Activated T-cell treated with anti-CD3 and anti-CD28 coated beads for 4 hours (primary cell): ENCODE data around the gene NAV2.
"Not testable (repeated sequence)": the region's sequence is repeated elsewhere in the genome, so short reads cannot be mapped to it uniquely, and the experiment has no call there.

Source experiments
- DNase-seq: peaks from one replicate; pipeline ENCODE4 v3.0.0-alpha.2; 2020

NAV2 gene

DNA sequence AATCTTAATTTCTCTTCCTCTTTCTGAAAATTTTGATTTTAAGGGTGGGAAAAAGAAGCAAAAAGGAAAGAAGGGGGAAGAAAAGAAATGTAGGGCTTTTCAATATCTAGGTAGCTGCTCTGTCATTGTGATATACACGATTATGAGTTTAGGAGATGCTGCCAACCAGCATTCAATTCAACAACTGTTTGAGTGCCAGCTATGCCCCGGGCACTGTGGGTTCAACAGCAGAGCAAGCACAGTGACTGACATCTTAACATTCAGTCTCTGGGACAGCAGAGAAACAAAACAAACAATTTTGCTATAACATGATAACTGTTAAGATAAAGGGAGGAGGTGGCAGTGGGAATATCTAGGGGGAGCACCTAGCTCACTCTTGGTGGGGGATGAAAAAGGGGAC lies 356.1 kb downstream of the NAV2 start:
- DNase-seq = no peak

DNA sequence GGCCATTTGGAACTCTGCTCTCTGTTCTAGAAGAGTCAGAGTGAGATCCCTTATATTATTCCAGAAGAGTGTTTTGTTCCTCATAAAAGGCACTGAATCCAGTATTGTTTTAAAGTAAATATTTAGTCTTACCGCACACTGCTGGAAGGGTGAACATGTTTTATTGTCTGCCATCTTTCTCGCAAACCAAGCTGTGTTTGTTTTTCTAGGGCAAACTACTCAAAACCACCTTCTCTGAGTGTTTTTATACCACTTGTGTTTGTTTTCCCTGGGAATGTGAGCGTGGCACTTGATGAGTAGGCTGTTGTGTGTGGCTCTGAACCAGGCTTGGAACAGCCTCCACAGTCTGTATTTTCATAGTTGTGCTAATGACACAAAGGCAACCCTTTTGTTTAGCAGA lies 357.8 kb downstream of the NAV2 start:
- DNase-seq = no peak

DNA sequence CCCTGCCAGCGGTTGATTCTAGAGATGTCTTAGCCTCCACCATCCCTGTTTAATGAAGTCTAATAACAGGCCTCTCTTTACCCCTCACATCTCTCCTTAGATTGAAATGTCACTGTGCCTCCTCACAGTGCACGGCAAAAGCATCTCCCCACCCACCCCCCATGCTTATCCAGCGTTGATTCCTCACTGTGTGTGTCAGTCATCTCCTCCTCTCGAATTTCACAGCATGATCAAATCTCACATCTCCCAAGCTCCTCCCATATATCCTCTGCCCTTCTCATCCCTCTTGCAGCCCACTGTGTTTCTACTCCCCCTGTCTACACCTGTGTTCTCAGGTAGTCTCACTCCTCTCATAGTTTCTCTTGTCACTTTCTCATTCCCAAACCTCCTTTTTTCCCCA lies 363.0 kb downstream of the NAV2 start:
- no peak for DNase-seq

DNA sequence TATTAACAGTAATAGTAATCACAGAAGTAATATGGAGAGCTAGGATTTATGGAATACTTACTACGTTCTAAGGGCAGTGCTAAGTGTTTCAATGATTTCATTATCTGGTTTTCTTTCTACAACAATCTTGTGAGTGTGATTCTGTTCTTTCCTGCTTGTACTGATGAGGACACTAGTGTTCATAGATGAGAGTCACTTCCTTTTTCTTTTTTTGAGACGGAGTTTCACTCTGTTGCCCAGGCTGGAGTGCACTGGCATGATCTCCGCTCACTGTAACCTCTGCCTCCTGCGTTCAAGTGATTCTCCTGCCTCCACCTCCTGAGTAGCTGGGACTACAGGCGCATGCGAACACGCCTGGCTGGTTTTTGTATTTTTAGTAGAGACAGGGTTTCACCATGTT lies 366.2 kb downstream of the NAV2 start:
- no peak for DNase-seq

DNA sequence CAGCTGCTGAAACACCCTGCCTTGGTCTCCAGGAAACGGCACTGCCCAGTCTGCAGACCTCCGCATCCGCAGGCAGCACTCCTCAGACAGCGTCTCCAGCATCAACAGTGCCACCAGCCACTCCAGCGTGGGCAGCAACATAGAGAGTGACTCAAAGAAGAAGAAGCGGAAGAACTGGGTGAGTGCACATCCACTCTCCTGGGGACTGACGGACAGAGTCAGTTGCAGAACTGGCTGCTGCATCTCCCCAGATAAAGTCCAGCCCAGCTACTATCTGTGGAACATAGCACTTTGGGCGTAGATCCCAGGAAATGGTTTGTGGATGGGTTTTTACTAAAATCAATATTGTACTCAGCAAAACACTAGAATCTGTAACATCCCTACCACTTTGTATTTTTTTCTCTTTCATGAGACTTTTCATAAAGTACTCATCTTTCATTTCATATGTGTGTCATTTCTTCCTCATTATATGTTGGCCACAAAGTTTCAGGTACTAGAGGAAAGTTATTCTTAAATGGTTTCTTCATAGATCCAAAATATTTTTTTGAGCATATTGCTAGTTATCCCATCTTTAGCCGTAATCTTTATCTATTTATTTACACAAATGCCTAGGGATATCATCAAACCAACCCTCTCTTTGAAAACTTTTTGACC lies 367.5 kb downstream of the NAV2 start:
- no peak for DNase-seq

DNA sequence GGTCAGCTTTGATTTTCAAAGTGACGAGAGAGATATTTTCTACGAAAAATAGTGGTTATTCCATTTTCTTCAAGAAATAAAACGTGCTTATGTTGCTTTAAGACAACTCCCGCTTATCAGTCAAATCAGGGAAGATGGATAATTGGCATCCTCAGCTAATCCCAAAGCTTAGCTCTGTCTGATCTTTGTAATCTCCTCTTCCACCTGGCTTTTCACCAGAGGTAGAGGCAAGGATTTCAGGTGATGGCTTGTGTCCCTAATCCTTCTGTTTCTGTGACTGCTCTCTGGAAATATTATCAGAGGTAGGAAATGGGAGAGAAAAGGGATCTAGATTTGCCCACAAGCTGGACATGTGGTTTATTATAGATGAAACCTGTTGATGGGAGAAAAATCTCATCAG lies 368.7 kb downstream of the NAV2 start:
- DNase-seq = no peak

DNA sequence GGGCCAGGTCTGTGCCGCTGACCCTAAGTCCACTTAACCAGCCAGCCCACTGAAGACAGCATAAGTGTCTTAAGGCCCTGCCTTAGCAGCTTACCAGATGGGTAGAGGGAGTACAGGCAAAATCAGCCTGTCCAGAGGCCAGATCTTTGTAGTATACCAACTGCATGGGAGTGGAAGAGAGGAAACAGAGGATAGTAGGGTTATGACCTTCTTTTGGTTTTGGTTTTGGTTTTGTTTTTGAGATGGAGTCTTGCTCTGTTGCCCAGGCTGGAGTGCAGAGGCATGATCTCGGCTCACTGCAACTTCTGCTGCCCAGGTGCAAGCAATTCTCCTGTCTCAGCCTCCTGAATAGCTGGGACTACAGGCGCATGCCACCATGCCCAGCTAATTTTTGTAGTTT lies 371.2 kb downstream of the NAV2 start:
- not testable (repeated sequence) for DNase-seq

DNA sequence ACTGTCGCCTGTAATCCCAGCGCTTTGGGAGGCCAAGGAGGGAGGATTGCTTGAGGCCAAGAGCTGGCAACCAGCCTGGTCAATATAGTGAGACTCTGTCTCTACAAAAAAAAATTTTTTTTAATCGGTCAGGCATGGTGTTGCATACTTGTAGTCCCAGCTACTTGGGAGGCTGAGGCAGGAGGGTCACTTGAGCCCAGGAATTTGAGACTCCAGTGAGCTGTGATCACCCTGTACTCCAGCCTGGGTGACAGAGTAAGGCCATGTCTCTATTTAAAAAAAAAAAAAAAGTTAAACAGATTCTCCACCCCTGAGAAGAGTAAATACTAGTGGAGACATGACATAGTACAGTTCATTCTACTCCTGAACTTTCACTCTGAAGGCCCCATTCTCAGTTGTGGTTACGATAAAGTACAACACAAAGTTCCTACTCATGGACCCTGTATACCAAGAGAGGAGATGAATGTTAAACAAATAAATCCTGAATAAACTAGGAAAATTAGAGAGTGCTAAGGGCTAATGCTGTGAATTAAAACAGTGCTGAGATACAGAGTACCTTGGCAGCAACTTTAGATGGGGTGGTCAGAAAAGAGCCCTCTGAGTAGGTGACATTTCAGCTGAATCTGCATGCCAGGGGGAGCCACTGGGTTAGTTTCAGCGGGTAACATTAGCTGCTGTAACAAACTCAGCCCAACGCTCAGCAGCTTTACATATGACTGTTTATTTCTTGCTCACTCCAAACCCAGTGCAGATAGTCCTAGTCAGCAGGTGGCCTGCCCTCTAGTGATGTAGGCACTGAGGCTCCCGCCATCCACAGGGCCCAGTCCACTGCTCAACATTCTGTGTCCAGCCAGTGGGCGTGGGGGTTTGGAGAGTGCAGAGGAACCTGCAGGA lies 372.5 kb downstream of the NAV2 start:
- DNase-seq = no peak

DNA sequence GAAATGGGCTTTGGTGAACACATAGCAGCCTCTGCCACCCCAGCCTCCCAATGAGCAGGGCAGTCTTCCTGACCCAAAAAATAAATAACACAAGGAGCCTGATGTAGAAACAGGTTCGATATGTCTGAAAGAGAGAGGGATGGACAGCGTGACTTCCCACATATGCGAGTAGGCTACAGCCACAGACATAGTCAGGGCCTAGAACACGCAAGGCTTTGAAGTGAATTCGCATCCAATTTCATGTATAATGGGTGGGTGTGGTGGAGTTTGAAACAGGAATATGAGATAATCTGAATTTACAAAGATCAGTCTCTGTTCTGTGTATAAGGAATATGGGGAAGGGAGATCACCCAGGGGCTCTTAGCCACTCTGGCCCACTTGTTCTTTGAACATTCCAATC lies 373.3 kb downstream of the NAV2 start:
- DNase-seq = no peak

DNA sequence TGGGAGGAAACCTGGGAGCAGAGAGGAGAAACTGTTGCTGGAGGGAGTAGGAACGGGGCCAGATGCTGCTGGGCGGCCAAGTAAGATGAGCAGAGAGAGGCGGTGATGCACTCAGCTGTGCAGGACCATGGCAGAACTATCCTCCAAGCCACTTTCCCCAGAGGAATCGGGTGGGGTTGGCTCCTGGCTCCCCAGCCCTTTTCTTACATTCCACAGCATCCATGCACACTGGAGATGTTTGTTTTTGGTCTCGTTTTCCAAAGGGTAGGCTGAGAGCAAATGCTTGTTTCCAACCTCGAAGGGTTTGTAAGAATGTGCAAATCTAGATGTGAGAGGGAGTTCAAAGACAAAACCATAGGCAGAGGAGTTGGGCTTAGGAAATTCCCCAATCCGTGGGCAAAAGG lies 374.5 kb downstream of the NAV2 start:
- DNase-seq = no peak

DNA sequence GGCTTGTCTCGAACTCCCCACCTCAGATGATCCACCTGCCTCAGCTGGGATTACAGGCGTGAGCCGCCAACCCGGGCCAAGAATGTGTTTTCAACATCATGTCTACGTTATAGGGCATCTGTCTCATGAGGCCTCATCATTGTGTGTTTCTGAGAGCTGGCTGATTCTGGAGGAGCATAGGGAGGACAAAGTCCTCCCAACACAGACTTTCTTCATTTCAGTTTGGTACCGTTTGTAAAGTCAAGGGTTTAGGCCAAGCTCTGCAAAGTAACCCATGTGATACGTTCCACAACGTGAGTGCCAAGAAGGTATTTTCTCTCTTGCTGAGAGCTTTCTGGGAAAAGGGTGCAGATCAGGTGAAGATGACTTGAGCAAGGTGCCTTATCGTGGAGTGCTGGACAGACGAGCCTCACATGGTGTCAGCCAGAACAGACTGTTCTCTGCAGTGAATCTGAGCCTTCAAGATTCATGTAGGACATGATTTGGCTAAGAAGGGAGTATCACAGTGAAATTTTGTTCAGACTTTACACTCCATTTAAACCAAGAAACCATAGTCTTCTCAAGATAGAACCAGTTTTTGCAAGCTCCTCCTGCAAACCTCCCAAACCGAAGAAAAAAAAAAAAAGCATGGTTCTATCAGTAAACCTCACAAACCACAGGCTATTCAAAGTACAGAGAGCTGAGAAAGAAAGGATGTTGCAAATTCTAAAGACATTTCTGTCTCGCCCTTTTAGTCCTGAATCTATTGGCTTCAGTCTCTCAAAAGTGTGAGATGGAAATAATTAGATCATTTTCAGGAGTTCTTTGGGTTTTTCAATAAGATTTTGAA lies 376.0 kb downstream of the NAV2 start:
- DNase-seq = no peak

DNA sequence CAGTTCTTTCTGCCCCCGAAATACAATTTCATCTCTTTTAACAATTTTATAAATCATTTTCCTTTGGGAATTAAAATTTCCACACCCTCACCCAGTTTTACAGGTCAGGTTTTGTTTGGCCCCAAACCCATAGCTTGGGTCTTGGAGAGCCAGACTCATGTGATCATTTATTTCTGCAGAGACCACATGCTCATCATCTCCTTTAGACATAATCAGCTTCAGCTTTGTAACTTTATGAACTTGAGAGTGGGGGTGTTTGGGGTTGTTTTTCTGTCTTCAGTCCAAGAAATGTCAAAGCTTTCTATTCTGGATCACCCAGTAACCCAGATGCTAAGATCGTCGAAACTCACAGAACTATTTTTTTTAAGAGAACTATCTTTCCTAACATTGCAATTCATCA lies 376.7 kb downstream of the NAV2 start:
- no peak for DNase-seq

DNA sequence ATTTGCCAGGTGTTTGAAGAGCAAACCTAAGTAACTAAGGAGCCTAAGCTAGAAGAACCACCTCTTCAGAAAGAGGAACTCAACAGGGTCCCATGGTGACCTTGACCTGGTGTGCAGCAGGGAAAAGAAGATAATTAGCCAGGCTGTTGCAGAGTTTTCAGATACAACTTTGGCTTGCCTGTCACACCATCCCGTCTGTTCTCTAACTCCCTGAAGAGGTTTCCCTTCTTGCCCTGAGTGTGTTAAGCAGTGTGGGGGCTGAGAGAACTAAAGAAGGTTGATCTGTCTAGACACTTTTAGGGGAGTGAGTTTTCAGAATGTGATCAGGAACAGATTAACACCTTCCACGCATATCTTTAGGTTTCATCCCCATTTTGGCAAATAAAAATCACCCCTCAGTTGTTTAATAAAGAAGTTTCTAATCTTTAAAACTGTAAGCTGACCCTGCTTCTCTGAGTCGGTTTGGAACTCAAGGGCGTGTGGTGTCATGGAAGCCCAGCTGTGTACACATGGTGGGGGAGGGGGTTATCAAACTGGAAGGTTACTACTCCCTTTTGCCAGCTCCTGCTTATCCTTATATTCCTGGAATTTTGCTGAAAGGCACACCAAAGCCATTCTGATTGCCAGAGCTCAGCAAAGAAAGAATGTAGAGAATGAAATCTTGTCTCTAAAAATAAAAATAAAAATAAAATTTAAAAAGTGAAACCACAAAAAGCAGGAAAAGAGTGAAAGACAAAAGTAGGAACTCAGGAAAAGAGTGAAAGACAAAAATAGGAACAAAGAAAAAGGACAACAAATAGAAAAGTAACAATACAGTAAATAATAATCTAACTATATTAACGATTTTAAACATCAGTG lies 377.4 kb downstream of the NAV2 start:
- no peak for DNase-seq

DNA sequence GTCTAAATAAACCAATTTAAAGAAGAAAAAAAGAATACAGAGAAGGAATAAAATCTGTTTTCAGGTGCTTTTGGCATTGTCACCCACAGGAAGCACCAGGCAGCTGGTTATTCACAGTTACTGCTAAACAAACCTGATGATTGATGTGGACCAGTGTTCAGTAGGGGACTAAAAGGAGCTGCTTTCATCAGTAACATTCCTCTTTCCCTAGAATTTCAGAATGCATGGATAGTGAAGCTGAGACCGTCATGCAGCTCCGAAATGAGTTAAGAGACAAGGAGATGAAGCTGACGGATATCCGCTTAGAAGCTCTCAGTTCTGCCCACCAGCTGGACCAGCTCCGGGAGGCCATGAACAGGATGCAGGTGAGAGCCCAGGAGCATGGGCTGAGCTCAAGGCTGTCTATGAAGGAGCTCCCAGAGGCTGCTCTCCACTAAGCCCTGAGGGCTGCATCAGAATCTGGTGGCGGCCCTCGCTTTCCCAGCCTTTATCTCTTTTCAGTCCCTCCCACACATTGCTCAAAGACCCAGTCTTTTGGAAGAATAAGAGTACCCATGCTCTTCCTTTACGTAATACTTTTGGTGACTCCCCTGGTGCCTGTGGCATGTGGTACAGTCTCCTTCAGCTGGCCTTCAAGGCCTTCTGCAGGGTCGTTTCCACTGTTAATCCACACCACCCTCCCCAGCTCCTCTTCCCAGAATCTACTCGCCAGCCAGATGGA lies 378.2 kb downstream of the NAV2 start:
- DNase-seq = no peak

DNA sequence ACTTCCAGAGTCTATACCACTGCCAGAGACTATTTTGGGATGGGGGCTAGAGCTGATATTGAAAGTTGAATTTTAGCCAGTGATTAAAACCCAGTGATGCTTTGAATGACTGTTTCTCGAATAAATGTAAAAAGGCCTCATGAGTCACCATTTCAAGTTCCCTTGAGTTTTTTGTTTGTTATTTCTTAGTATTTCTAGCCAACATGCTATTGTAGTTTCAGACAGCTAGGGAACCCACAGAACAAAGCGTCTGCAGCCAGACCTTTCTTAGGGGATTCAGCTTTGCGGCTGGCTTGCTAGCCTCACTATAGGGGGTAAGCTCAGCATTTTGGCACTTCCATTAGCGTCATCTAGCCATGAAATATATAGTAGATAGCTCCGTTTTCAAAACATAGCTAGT lies 381.1 kb downstream of the NAV2 start:
- DNase-seq = no peak

DNA sequence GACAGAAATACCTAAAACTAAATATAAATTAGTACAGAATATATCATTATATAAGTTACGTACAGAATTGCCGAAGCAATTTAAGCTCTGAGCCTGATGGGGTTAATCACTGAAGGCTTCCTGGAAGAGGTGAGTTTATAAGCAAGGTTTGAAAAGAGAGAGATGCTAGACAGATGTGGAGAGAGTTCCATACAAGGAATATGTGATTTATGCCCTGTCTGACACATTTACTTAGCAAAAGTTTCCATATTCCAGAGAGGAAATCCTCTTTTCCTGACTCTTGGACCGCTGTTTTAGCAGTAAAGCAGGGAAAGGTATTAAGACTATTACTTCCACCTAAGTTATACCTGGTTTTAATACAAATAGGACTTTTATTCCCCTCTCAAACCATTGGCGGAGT lies 382.6 kb downstream of the NAV2 start:
- no peak for DNase-seq

DNA sequence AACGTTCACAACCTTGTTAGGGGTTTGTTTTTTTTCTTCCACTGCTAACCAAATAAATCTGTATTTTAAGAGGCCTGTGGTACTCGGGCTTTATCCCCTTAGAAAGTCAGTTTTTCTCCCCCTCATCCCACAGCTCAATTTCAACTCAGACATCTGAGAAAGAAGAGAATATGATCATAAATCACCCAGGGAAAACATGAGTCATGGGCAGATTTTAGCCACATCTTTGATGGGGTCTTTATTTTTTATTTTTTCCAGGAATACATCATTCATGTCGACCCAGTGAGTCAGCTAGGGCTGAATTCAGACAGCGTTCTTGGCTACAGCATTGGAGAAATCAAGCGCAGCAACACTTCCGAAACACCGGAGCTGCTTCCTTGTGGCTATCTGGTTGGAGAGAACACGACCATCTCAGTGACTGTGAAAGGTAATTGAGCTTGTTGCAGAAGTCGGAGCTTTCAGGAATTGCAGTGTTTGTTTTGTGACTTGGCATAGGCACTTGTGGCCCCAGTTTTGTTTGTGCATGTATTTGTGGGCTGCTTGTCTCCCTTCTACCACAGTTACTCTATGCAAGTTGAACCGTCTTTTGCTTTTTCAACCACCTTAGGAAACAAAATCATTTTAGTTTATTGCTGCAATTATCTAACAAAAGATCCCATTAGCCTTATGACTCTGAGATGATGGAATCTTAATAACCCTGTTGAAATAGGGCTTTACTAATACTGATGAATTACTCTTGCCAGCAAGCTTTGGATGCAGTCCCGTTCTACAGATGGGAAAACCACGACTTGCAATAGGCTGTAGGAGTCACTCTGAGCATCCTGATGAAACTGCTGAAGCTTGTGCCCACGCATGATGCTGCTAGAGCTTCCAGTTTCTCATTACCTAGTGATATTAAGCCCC lies 384.9 kb downstream of the NAV2 start:
- no peak for DNase-seq

DNA sequence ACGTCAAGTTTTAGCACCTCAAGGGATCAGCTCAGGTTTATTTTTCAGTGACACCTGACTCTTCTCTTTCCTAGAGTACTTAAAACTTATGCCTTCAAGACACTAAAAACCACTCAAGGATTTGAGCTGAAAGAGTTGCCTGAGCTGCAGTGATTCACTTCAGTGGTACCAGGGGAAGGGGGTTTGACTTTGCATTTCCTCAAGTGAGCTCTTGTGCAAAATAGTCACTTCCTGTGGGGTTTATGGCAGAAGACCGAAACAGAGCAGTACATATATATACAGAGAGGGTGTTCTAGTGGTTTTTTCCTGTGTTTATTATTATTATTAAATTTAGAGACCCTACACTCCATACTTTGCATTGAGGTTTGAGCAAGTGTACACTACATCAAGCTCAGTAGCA lies 386.9 kb downstream of the NAV2 start:
- DNase-seq = no peak

DNA sequence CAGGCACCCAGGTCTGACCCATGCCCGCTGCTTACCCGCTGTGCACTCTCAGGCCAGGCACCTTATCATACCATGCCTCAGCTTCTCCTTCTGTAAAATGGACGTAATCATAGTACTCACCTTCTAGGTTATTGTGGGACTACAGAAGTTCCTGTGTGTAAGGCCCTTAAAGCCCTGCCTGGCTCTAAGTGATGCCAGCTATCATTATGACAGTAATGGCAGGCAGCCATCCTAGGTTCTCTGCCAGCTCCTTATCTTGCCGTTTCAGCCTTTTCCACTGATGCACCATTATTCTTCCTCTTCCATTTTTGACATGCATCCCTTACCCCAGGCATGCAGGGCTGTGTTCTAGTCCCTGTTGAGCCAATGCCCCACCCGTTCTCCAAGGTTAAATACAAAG lies 389.8 kb downstream of the NAV2 start:
- no peak for DNase-seq

DNA sequence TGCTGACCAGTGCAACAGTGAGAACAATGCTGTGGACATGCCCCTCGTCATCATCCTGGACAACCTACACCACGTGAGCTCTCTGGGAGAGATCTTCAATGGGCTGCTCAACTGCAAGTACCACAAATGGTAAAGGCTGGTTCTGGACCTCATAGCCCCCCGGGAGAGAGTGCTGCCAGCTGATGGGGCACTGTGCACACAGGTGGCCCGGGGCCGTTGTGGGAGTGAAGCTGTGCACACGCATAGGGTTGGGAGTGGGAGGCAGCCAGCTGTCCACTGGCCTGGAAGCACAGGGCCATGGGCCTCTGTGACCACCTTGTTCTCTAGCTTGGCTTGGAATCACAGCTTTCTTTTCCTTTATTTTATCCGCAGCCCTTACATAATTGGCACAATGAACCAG lies 390.6 kb downstream of the NAV2 start:
- DNase-seq = no peak

DNA sequence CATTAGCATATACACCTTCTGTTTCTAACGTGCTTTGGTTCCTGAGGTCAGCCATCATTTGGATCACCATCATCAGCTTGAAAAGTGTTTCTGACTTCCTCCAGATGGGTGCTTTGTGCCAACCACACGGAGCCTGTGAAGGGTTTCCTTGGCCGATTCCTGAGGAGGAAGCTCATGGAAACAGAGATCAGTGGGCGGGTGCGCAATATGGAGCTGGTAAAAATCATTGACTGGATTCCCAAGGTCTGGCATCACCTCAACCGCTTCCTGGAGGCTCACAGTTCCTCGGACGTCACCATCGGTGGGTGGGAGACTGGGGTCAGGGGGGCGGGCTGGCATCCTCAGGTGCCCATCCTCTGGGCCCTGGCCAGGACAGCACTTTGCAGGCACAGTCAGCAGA lies 392.8 kb downstream of the NAV2 start:
- no peak for DNase-seq
